Fibroblast of mammary gland (primary cell): ENCODE results near the gene C5orf34.

Experiments
- DNase-seq: peaks from one replicate; pipeline ENCODE4 v3.0.0-alpha.2; 2010; ENCODE audit warnings: low read depth
- H3K4me3 ChIP-seq: 2 replicates; pipeline ENCODE4 v1.5.1; 2011; ENCODE audit warnings: low read depth, mild to moderate bottlenecking, low read length, moderate library complexity; ENCODE audit not compliant: control insufficient read depth
- CTCF ChIP-seq: conservative IDR thresholded peaks from 2 replicates; pipeline ENCODE4 v1.5.1; 2011; ENCODE audit warnings: low read depth, low read length, inconsistent platforms; ENCODE audit not compliant: control insufficient read depth, insufficient read depth

The C5orf34 gene

GRCh38 chr5:43437062-43437660, 77.8 kb downstream of the C5orf34 start:
- no peak overlapping the region for H3K4me3 ChIP-seq
- no peak for TF ChIP-seq CTCF
- no peak for DNase-seq
